KBM-7 (cell line): Measurements from ENCODE around the gene MC2R.

Source experiments
- DNase-seq: peaks from one replicate; pipeline ENCODE4 v3.0.0-alpha.2; 2015
- in situ Hi-C: fragments of 300-500 bp; cut with MboI; formaldehyde crosslinking; loops from 2 replicates; pipeline ENCODE4 v1.14.3; 2020; ENCODE audit warnings: low sequenced_read_pairs, low pct_unique_long_range_greater_than_20kb, mixed read lengths

Gene MC2R

DNA sequence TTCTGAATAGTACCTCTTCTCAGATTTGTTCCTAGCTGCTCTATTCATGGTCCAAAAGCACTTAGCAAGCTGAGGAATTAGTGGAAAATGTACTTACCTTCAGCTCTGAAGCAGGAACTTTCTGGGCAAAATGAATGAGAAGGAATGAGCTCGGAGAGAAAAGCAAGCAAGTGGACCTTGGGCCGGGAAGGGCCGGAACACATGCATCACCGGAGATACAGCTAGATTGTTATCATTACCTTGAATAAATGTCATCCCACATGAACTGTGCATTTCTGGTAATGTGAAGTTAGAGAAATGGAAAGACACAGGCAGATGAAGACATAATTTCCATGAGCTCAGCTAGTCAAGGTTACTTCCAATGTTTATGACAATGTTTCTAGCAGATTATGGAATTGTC is at the start of gene MC2R:
Gene MC2R, minus strand, starts transcription at position 146 of the 400 bp plus-strand sequence. CDS start 30,018 bp downstream, outside the sequence.
- in situ Hi-C loops, result no loop called here
- DNase-seq, result no peak

- in situ Hi-C loops, result no loop called here
- no peak for DNase-seq
These were observed 30.5 kb upstream of the MC2R start for GRCh38 chr18:13945811-13946210.

DNA sequence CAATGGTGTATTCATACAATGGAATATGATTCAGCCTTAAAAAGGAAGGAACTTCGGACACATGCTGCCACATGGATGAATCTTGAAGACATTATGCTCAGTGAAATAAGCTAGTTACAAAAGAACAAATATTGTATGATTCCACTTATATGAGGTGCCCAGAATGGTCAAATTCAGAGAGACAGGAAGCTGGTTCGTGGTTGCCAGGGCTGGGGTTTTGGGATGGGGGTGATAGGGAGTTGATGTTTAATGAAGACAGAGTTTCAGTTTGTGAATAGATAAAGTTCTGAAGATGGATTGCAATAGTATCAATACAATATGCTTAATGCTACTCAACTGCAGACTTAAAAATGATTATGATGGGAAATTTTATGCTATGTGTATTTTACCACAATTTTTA is 28.0 kb upstream of the MC2R start:
- no peak for DNase-seq
- in situ Hi-C loops, result no loop called here

- in situ Hi-C loops, result no loop called here
- DNase-seq, result no peak
These were observed 25.0 kb upstream of the MC2R start for GRCh38 chr18:13940326-13940725.

GRCh38 chr18:13934676-13935075 is 19.3 kb upstream of the MC2R start:
- in situ Hi-C loops, result no loop called here
- DNase-seq, result no peak

- in situ Hi-C loops, result no loop called here
- DNase-seq, result no peak
These were observed 18.7 kb upstream of the MC2R start for GRCh38 chr18:13934058-13934457.

DNA sequence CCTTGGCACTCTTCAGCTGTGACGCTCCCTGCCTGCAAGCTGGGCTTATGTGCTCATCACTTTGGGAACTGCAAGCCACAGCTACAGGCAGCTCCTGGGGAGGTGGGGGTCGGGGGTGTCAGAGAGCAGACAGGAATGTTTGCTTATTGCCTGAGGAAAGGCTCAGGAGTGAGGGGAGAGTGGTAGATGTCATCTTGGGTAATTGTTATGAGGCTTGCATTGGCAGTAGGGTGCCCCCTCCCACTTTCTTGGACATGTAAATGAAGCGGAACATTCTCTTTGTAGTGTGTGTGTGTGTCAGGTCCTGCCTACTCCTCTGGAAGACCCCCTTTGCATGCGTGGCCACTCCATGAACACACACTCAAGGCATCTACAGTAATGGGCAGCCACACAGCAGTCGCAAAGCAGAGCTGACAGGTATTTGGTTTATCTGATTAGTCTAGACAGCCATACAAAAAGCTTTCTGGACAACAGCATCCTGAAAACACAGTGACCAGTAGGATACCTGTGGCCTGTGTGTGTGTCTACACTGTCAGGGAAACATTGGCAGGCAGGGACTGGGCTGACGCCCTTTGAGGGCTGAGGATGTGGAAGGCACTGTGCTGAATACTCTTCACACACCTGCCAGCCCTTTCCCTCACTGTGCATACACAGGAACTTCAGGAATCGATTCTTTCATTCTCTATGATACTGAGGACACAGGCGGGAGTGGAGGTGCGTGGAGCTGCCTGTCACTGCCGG is 17.1 kb upstream of the MC2R start:
- DNase-seq, result no peak
- in situ Hi-C loops, result no loop called here

GRCh38 chr18:13930964-13931363 is 15.6 kb upstream of the MC2R start:
- DNase-seq, result no peak
- in situ Hi-C loops, result no loop called here

DNA sequence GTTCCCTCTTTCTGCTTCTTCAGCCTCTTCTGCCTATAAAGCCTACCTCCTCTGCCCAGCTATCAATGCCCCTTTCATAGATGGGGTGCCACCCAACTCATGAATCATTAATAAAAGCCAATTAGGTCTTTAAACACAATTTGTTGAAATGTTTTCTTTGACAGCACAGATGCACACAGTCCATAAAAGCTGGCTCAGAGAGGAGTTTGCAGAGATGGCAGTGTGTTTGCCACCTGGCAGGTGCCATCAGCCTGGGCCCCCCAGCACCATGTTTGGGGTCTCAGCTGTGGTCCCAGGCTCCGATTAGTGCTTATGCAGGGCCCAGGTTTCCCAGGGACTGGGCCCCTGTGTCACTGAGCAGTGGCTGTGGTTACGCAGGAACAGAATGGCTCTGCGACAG is 7.9 kb upstream of the MC2R start:
- in situ Hi-C loops, result no loop called here
- no peak for DNase-seq

- in situ Hi-C loops, result no loop called here
- DNase-seq, result no peak
These were observed 3.6 kb upstream of the MC2R start for GRCh38 chr18:13918898-13919297.

GRCh38 chr18:13917401-13917800 is 2.1 kb upstream of the MC2R start:
- no peak for DNase-seq
- in situ Hi-C loops, result no loop called here

GRCh38 chr18:13916559-13916958 is 1.2 kb upstream of the MC2R start:
- in situ Hi-C loops, result no loop called here
- DNase-seq, result no peak

GRCh38 chr18:13915995-13916431 is 677 bp upstream of the MC2R start:
- in situ Hi-C loops, result no loop called here
- DNase-seq, result no peak

GRCh38 chr18:13914756-13915155 is 580 bp downstream of the MC2R start:
- in situ Hi-C loops, result no loop called here
- DNase-seq, result no peak

DNA sequence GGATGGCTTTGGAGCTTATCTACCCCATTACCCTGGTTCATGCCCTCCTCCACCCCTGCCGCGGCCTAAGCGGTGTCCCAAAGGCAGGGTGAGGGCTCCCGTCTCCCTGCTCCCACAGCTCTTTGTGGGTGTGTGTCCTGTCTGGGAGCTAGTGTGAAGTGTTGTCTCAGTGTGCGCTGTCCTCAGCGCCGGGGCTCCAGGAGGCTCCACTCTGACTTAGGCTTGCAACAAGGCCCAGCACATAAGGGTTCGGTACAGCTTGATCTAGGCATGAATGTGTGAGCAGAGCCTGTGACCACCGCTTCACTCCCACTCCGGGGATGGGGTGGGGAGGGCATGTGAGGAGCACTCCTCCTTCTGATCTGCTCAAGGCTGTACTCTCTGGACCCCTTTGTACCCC is 1.2 kb downstream of the MC2R start:
- DNase-seq, result no peak

DNA sequence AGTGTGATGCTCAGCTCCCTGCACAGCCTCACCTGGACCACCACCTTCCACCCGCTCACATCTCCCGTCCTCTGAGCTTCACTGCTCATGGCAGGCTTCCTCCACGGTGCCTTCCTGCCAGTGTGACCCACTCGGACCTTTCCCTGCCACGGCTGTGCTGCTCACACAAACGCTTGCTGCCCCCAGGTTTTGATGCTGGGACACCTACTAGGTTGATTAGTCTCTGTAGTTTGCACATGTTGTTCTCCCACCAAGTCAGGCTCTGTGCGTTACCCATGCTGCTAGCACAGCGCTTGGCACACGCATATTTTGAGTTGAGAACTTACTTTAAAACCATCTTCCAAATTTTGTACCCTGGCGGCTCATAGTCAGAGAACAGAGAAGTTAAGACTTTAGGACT is 2.1 kb downstream of the MC2R start:
- in situ Hi-C loops, result no loop called here
- no peak for DNase-seq

More for the DNA sequence above, 1.2 kb downstream of the MC2R start:
- in situ Hi-C loops, result no loop called here

DNA sequence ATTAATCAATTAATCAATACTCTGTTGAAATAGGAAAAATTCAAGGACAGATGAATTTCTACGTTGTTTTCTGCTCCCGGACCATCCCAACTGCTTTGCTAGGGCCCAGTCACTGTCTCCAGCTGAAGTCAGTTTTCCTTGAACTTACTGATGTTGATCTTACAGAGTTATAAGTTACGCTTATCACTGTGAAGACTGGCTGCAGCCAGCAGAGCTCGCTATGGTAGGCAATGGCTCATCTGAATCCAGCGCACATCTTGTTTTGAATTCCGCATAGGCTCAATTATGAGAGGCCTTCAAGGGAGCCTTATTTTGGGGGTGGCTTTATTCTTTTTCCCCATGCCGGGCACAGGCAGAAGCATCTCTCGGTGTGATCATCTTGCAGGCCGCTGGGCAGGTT is 2.7 kb downstream of the MC2R start:
- no peak for DNase-seq
- in situ Hi-C loops, result no loop called here

- in situ Hi-C loops, result no loop called here
These were observed 4.3 kb downstream of the MC2R start for GRCh38 chr18:13910986-13911385.

DNA sequence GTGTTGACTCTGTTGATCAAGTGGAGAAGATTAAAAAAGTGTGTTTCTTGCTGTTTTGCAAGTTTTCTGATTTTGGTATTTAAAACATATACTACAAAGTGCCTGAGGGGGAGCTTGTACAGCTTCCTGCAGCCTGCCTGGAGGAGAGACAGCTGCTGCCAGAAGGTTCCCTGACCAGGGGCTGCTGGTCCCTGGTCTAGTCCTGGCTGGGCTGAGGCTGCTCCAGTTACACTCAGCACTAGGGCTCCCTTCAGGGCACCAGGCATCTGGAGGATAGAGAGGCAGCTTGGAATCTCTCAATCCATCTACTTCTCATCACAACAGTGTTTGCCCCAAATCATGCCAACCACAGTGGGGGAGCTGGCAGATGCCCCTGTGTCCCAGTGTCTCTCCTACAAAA is 4.8 kb downstream of the MC2R start:
- DNase-seq, result no peak
- in situ Hi-C loops, result no loop called here

More at GRCh38 chr18:13910986-13911385, 4.3 kb downstream of the MC2R start:
- DNase-seq, result no peak

- DNase-seq, result no peak
- in situ Hi-C loops, result no loop called here
These were observed 6.0 kb downstream of the MC2R start for GRCh38 chr18:13909141-13909940.
